GM19043 (cell line): ENCODE results near the gene NDST4.

Experiments used
- ATAC-seq: cut with Tn5 transposase; IDR thresholded peaks from one replicate; pipeline ENCODE4 v1.9.1; 2021; ENCODE audit warnings: low read depth; ENCODE audit not compliant: unreplicated experiment

NDST4 gene

GRCh38 chr4:115113506-115114106 is at the start of gene NDST4:
Gene NDST4, minus strand, starts transcription at chr4:115113620. Its CDS starts 36,584 bp downstream, at chr4:115077036.
- ATAC-seq: no peak

DNA sequence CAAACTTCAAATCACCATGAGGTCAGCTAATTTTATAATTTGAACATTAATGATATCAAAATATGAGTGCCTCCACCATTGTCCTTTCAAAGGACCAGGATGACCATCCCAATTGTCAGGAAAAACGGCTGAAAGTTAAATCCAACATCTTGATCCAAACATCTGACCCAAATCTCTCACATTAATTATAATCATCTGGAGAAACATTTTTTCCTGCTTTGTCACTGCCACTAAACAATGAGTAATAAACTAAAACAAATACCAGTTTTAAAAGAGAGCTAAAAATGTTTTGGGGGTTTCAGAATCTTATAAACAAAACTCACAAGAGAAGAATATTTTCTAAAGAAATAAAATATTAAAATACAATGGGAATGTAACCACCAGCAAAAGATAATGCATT is 45.7 kb upstream of the NDST4 start:
- no peak for ATAC-seq

GRCh38 chr4:115158296-115158695 is 44.9 kb upstream of the NDST4 start:
- no peak for ATAC-seq

GRCh38 chr4:115154826-115155225 is 41.4 kb upstream of the NDST4 start:
- ATAC-seq: no peak

GRCh38 chr4:115152965-115153364 is 39.5 kb upstream of the NDST4 start:
- ATAC-seq: no peak

DNA sequence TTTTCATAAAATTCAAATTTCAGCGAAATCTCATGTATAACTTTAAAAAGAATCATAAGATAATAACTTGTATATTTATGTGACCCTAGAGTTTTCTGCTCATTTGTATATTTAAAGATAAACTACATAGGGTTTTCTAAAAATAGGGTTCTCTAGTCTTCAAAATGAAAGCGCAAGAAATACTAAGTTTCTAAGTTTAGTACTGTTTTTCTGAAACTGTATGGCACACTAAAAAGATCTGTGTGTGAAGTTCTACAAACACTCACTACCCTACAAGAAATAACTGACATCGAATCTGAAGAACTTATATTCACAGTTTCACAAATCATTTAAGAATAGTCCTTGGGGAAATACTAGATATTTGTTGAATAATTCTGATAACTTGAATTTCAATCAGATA is 38.7 kb upstream of the NDST4 start:
- no peak for ATAC-seq

DNA sequence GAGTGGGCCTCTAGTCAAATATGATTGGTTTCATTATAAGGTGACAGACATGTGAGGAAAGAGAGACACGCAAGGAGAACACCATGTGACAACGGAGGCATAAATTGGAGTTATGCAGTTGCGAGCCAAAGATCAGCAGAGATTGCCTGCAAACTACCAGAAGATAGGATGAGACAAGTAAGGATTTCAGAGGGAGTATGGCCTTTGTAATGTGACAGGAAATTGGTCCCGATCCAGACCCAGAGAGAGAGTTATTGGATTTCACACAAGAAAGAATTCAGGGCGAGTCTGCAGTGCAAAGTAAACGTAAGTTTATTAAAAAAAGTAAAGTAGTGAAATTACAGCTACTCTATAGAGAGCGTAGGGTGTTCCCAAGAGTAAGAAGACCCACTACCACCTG is 35.7 kb upstream of the NDST4 start:
- ATAC-seq: no peak

DNA sequence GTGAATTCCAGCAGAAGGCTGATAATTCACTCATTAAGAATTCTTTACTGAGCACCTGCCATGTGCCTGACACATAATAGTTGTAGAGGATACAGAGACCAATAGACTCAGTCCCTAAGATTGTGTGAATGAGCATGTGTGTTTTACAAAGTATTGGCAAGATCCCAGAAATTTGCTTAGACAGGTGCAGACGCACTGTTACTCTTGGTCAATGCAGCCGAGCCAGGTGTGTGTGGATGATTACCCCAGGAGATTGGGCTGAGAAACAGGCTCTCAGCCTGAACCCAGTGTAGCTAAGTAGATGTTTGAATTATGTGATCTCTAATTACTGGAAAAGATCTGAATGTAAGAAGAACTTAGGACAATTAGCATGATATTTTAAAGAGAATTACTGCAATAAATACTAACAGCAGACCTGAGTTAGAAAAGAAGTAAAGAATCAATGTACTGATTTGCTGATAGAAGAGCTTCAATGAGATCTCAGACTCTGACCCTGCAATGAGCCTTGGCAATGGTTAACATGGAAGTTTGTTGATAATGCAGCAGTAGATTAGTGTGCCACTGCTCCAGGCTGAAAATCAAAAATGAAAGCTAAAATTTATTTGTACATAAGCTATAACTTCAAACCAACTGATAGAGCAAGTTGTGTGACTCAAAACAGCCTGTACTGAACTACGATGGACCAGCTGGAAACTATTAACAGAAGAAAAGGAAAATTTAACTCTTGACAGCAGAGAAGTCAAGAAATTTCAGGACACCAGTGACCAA is 32.2 kb upstream of the NDST4 start:
- ATAC-seq: no peak

- ATAC-seq: no peak
Observed at GRCh38 chr4:115128037-115128436, 14.6 kb upstream of the NDST4 start.

DNA sequence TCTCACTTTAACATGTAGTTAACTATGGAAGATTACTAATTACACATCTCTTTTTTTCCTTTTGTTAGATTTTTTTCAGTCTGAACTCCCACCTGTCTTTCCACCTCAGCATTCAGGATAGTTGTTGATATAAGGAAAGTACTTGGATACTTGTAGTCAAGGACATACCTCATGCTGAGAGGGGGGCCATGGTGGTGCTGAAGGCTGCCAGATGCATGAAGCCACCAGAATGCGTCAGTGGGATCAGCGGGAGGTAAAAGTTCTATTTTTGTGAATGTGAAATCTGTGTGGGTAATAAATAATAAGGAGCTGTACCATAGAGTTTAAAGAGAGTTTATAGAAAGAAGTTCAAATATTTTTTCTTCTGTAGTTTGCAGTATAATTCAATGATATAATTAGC is 13.1 kb upstream of the NDST4 start:
- no peak for ATAC-seq

DNA sequence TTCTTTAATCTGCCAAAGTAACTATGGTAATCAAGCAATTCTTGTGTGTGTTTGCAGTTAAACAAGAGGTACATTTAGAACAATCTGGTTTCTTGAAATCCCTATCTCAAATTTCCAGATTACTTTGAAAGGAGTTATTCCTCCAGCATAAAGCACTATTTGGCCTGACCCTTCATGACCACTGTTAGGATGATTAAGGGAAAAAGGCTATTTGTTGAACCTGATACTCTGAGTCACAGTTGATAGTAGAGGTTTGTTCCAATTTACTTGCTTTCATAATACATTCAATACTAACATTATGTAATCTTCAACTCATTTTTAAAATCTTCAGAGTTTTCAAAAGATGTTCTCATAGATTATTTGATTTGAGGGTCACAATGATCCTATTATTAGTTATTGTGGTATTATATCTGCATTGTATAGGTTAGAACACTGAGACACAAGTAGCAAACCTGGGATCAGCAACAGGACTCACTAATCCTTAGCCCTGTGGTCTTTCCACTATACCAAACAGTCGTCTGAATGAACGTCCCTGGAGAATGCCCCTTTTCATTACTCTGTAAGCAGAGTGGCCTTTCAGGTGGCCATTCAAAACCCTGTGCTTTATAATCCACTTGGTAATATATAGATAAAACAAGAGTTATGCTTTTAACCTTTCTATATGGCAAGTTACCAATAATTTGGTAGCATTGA is 8.1 kb upstream of the NDST4 start:
- ATAC-seq: no peak

DNA sequence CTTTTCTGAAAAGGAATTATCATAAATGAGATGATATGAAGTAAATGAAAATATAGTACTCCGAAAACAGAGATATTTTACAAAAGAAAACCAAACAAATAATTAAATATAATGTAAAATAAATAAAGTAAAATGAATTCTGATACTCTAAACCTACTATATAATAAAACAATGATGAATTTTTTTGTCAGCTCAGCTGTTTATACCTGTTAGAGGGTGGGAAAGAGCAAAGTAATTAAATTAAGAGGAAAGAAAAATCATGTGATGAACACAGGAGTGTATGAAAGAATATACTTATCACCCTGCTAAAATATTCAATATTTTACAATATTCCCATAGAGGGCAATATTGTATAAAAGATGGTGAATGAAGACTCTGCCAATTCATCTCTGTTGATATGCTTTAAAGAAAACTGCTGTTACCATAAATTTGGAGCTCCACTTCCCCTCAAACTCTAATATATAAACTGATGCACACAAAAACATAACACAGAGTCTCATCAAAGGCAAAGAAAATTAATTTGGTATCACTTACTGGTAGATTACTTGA is 6.5 kb upstream of the NDST4 start:
- ATAC-seq: no peak

DNA sequence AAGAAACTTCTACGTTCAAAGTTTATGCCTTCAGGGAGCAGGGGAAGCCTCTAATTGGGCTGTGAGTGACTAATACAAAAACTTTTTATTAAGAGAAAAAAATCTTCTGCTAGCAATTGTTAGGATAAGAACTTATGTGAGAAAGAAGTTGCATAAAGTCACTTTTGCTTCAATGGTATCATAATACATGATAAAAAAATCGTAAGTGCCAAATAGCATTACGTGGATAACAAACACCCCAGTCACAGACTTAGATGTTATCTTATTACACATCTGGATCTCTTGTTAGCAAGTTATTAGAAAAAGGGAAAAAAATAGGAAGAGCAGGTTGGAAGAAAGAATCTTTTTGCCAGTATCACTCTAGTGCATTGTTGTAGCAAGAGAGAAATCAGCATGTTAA is 4.2 kb upstream of the NDST4 start:
- no peak for ATAC-seq

GRCh38 chr4:115110191-115111181 is 2.9 kb downstream of the NDST4 start:
- ATAC-seq: no peak

DNA sequence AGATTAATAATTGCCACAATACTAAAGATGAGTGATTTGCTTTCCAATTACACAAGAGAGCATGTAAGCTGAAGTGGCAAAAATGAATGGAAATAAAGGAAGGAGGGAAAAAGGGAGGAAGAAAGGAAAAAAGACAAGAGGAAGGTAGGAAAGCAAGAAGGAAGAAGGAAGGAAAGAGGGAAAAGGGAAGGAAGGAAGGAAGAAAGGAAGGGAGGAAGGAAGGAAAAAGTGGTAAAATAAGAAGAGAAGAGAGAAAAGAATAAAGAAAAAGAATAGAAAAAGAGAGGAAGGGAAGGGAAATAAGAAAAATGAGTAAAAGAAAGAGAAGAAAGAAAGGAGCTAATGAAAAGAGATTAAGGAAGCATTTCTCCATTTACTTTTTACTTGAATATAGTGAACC is 4.6 kb downstream of the NDST4 start:
- ATAC-seq: no peak

DNA sequence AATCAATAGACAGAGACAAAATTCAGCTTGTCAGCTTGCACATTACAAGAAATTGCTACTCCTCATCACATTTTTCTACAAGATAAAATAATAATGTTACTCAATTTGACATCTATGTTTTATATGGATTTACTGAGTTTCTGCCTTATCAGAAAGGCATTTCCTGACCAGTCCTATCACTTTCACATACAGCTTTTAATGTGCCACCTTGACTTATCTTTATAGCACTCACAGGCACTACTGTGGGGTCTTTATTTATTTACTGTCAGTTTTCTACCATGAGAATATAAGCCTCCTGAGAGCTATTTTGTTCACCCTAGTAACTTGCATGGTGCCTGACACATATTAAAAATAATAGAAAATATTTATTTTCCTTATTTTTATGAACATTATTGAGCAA is 6.0 kb downstream of the NDST4 start:
- ATAC-seq: no peak

DNA sequence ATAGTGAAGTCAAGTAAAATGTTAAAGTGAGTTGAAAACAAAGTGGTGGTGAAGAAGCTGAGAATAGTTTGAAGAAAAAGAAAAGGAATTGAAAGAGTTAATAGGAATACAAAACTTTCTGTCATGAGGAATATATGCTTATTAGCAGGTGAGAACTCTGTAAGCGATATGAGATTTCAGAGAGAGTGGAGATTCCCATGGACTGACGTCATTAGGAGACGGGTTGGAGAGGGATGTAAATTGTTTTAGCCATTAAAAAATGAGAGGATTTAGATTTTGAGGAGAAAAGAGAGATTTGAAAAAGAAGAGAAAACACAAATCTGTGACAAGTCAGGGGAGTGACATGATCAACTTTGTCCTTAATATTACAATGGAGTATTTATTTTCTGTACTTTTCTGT is 11.7 kb downstream of the NDST4 start:
- no peak for ATAC-seq

DNA sequence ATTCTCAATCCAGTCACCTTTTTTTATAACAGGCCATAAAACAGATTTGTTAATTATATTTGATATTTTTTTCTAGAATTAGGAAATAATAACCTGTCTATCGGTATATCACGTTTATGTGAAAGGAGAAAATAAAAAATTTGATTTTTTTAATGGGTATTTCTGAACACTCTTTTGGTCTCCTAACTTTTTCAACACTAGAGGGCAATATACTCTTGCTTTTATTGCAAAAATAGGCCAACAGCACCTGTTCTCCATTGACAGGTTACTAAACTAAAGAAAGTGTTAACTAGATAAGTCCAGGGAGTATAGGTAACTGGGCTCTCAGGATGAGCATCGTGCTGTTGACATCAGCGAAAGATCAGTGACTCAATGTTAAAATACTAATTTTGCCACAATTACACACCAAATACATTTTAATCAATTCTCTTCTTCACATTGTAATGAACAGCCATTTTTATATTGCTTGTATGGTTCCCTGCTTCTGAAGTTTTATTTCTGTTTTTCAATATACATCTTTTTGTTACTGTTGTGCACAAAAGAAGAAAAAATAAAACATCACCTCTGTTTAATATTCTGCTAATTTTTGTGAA is 22.8 kb downstream of the NDST4 start:
- no peak for ATAC-seq

DNA sequence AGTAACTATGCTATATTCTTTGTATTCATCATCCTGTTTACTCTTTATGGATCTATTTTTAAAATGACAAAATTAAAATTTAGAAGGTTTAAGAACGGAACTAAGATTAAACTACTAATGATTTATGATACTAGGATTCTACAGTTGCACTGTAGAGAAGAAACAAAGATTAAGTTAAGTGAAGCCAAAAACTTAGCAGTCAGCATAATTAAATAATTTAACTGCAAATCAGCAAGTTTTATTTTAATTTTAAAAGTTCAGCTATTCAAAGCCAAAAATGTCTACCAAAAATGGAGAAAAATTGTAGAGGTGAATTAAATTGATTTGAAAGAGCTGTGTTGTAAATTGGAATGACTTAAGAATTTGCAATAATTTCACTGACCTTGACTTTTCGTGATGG is 30.8 kb downstream of the NDST4 start:
- no peak for ATAC-seq

DNA sequence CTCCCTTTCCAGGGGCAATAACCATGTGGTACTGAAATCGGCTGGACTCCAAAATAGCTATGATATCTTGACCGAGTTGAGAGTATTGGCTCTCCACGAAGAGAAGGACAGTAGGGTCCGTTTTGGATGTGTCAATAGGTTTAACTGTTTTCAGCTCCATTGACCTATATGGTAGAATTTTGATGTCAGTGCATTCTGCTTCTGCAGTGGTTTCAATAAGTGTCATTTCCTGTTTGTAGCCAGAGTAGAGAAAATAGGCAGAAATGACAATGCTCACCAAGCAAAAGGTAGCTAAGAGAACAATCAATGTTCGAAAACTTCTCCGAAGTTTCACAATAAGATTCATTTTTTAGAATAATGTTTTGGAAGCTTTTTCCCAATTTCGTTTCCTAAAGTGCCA is 36.7 kb downstream of the NDST4 start:
- ATAC-seq: no peak
